ENCODE results near the gene LANCL2. TPM values are rescaled to one million over a fixed set of nuclear protein-coding genes. Genes with fewer than 3 reads are reported as not detected.

LANCL2 gene
- total RNA-seq, 1 experiment from 2014 or later: 22.8 TPM

DNA sequence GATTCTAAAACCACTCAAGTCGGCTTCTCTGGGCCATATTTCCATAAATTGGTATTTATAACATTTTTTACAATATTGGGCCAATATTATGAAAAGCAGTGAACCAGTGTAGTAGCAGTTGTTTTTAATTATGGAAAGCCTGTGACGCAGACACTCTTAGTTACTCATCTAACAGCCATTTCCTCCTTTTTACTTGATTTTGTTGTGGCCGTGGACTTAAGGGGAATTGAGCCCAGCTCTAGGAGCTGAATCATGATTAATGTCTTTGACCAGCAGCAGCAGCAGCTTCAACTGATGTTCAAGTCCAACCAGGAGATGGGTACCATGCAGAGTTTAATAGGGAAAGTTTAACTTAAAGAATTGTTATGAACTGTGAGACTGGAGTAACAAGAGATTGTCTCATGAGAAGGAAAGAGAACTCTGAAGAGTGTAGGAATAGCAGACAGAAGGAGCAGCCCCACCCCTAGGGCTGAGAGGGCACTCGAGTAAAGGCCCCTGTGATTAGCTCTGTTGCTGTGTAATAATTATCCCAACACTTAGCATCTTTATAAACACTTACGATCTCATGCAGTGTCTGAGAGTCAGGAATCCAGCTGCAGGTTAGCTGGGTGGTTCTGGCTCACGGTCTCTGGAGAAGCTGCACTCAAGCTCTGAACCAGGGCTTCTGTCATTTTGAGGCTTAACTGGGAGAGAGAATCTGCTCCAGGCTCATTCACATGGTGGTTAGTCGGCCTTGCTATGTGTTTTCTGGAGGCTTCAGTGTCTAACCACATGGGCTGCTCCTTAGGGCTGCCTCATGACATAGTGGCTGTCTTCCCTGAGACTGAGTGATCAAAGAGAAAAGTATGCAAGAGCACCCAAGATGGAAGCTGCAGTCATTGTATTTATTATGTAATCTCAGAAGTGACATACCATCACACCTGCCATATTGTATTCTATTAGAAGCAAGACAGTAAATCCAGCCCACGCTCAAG lies 4.6 kb downstream of the LANCL2 start:
- peaks cover 6% of the 10 kb centered on the region for H3K36me3 ChIP-seq
- H3K4me1 ChIP-seq (replicated peaks): peaks cover 9% of the 10 kb centered on the region
- peak; percentile 59 to 85 for DNase-seq (ENCODE audit: low read depth in 1 of 2, low spot score in 2 of 2)
- H3K27me3 ChIP-seq (replicated peaks): no peaks in the 10 kb centered on the region
- no peak overlapping the region for H3K4me3 ChIP-seq
- no peak overlapping the region for H3K27ac ChIP-seq
- no peaks in the 10 kb centered on the region for H3K9me3 ChIP-seq (replicated peaks)

DNA sequence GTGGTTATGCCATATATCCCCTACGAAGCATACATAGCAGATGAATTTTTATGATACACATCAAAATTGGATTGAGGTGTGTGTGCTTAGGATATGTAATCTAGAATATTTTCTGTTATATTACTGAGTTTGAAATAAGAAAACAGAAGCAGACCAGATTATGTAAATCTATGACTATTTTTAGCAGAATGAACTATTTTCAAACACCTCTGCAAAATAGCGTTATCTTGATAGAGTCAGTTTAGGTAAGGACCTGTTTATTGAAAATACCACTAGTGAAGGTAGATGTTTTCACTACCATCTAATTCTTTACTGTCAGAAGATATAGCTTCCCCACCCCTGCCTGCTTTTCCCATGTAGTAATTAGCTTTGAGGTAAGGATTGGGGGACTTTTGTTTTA lies 9.1 kb downstream of the LANCL2 start:
- H3K36me3 ChIP-seq: no peaks in the 10 kb centered on the region
- DNase-seq (ENCODE audit: low read depth in 1 of 2, low spot score in 2 of 2): no peak
- no peaks in the 10 kb centered on the region for H3K4me1 ChIP-seq (replicated peaks)
- no peaks in the 10 kb centered on the region for H3K9me3 ChIP-seq (replicated peaks)
- no peak overlapping the region for H3K27ac ChIP-seq
- H3K27me3 ChIP-seq (replicated peaks): no peaks in the 10 kb centered on the region
- H3K4me3 ChIP-seq: no peak overlapping the region

DNA sequence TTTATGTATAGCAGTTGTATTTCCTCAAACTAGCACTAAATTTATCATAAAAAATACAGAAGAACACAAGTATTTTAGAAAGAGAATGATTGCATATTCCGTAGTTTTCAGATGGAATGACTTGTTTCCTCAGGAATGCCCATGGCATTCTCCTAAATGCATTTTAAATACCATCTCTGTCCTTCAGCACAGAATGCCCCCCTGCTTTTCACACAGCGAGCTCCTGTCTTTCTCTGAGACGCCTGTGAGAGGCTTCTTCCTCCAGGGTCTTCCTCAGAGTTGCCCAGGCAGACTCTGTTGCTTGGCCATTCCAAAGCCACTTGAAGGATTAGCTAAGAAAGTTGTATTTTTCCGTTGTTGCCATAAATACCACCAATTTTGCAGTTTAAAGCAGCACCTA lies 10.1 kb downstream of the LANCL2 start:
- no peak overlapping the region for H3K27ac ChIP-seq
- no peak overlapping the region for H3K4me3 ChIP-seq
- no peaks in the 10 kb centered on the region for H3K4me1 ChIP-seq (replicated peaks)
- no peaks in the 10 kb centered on the region for H3K36me3 ChIP-seq
- H3K27me3 ChIP-seq (replicated peaks): no peaks in the 10 kb centered on the region
- DNase-seq (ENCODE audit: low read depth in 1 of 2, low spot score in 2 of 2): no peak
- H3K9me3 ChIP-seq (replicated peaks): no peaks in the 10 kb centered on the region

DNA sequence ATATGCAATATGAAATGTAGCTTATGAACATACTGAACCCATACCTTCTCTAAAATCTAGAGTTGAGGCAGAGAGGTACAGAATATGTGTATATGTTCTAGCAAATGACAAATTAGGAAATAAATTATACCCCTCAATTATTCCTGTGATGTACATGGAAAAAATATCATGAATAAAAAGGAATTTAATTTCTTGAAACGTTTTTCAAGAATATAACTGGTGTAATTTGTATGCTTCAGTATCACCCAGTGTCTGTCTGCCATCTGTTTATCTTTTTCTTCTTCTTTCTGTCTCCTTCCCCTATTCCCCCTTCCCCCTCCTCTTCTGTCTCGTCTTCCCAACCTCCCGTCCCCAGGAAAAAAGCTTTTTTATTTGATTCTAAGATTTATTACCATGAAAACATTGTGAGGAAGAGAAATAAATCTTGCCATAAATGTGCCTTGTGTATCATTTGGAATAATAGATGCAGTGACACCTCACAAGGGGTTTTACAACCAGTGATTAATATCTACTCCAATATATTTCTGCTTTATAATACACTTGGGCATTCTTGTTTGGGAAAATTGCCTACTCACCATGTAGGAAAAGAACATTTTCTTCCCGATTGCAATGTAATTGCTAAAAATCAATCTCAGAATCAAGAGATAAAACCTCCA lies 12.2 kb downstream of the LANCL2 start:
- H3K4me3 ChIP-seq: no peak overlapping the region
- H3K4me1 ChIP-seq (replicated peaks): peaks cover under 1% of the 10 kb centered on the region

GRCh38 chr7:55379285-55379684 lies 14.1 kb downstream of the LANCL2 start:
- Histone ChIP-seq H3K4me3 (no peak overlapping the region), H3K27me3 (replicated peaks) (no peaks in the 10 kb centered on the region)

More for the DNA sequence above, 12.2 kb downstream of the LANCL2 start:
- DNase-seq (ENCODE audit: low read depth in 1 of 2, low spot score in 2 of 2): no peak
- Histone ChIP-seq H3K9me3 (replicated peaks) (no peaks in the 10 kb centered on the region), H3K27me3 (replicated peaks) (no peaks in the 10 kb centered on the region), H3K36me3 (no peaks in the 10 kb centered on the region; the same call in 1 of the 2 replicates), H3K27ac (no peak overlapping the region)

GRCh38 chr7:55381189-55381588 lies 16.1 kb downstream of the LANCL2 start:
- no peaks in the 10 kb centered on the region for H3K27me3 ChIP-seq (replicated peaks)
- H3K4me3 ChIP-seq: no peak overlapping the region
- H3K9me3 ChIP-seq (replicated peaks): peaks cover 7% of the 10 kb centered on the region
- no peaks in the 10 kb centered on the region; the same call in 1 of the 2 replicates for H3K36me3 ChIP-seq
- H3K4me1 ChIP-seq (replicated peaks): peaks cover 5% of the 10 kb centered on the region
- H3K27ac ChIP-seq: no peak overlapping the region
- no peak for DNase-seq (ENCODE audit: low read depth in 1 of 2, low spot score in 2 of 2)

More at GRCh38 chr7:55379285-55379684, 14.1 kb downstream of the LANCL2 start:
- no peak overlapping the region for H3K27ac ChIP-seq
- no peaks in the 10 kb centered on the region; the same call in 1 of the 2 replicates for H3K36me3 ChIP-seq
- DNase-seq (ENCODE audit: low read depth in 1 of 2, low spot score in 2 of 2): no peak
- peaks cover 6% of the 10 kb centered on the region; the same call in 1 of the 2 replicates for H3K9me3 ChIP-seq (replicated peaks)
- H3K4me1 ChIP-seq (replicated peaks): peaks cover 5% of the 10 kb centered on the region

DNA sequence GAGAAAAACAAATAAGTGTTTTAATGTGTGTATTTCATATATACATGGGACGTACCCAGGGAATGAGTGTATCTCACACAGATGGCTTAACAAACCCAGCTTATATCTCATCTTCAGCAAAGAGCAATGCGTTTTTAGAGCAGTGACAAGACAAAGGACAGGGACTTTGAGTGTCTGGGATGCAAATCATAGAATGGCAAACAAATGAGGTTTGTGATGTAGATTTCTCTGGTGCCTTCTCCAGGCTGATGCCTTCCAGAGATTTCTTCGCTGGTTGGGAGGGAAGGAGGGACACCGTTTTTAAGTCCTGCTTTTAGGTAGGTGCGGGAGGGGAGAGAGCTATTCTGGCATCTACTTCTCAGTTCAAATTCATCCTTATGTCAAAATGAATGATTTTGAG lies 16.6 kb downstream of the LANCL2 start:
- H3K36me3 ChIP-seq: no peaks in the 10 kb centered on the region; the same call in 1 of the 2 replicates
- H3K27ac ChIP-seq: no peak overlapping the region
- H3K27me3 ChIP-seq (replicated peaks): no peaks in the 10 kb centered on the region
- DNase-seq (ENCODE audit: low read depth in 1 of 2, low spot score in 2 of 2): no peak
- peaks cover 5% of the 10 kb centered on the region for H3K4me1 ChIP-seq (replicated peaks)
- H3K9me3 ChIP-seq (replicated peaks): peaks cover 12% of the 10 kb centered on the region
- no peak overlapping the region for H3K4me3 ChIP-seq

GRCh38 chr7:55382251-55382650 lies 17.1 kb downstream of the LANCL2 start:
- peaks cover 5% of the 10 kb centered on the region for H3K4me1 ChIP-seq (replicated peaks)

GRCh38 chr7:55386541-55386940 lies 21.4 kb downstream of the LANCL2 start:
- H3K4me3 ChIP-seq: no peak overlapping the region
- no peak overlapping the region for H3K27ac ChIP-seq
- H3K4me1 ChIP-seq (replicated peaks): peaks cover 5% of the 10 kb centered on the region
- H3K9me3 ChIP-seq (replicated peaks): peaks cover 15% of the 10 kb centered on the region
- no peak for DNase-seq (ENCODE audit: low read depth in 1 of 2, low spot score in 2 of 2)
- no peaks in the 10 kb centered on the region for H3K27me3 ChIP-seq (replicated peaks)
- H3K36me3 ChIP-seq: no peaks in the 10 kb centered on the region; the same call in 1 of the 2 replicates

More at GRCh38 chr7:55382251-55382650, 17.1 kb downstream of the LANCL2 start:
- peaks cover 15% of the 10 kb centered on the region for H3K9me3 ChIP-seq (replicated peaks)
- H3K36me3 ChIP-seq: no peaks in the 10 kb centered on the region; the same call in 1 of the 2 replicates
- H3K4me3 ChIP-seq: no peak overlapping the region
- H3K27ac ChIP-seq: no peak overlapping the region
- no peaks in the 10 kb centered on the region for H3K27me3 ChIP-seq (replicated peaks)
- DNase-seq (ENCODE audit: low read depth in 1 of 2, low spot score in 2 of 2): no peak

GRCh38 chr7:55387062-55387965 lies 22.2 kb downstream of the LANCL2 start:
- Histone ChIP-seq H3K27ac (no peak overlapping the region), H3K36me3 (no peaks in the 10 kb centered on the region), H3K4me1 (replicated peaks) (peaks cover 4% of the 10 kb centered on the region), H3K4me3 (no peak overlapping the region), H3K27me3 (replicated peaks) (no peaks in the 10 kb centered on the region), H3K9me3 (replicated peaks) (peaks cover 15% of the 10 kb centered on the region)
- DNase-seq (ENCODE audit: low read depth in 1 of 2, low spot score in 2 of 2): no peak

DNA sequence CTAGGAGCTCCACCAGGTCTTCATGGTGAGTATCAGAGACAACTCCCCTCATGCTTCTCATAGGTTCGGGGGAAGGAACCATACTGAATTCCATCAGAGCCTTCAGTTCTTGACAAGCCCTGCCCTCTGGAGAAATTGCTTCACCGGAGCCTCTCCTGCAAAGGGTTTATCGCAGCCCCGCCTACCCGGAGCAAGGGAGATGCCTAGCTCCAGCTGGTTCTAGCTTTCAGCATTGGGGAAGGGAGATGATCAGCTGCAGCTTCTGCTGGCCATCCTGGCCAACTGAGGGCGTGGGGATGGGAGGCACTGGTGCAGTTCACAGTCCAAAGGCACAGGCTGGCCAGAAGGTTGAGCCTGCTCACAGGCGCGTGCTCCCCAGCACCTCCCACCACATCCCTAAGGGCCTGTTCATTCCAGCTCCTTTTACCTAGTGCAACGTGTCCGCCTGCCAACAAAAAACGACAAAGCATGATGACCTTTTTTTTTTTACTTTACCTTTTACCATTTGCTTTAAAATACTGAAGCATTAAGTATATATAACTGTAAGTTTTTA lies 31.2 kb downstream of the LANCL2 start:
- DNase-seq (ENCODE audit: low read depth in 1 of 2, low spot score in 2 of 2): no peak
- H3K4me3 ChIP-seq: no peak overlapping the region
- peaks cover 14% of the 10 kb centered on the region for H3K4me1 ChIP-seq (replicated peaks)
- H3K27ac ChIP-seq: no peak overlapping the region
- H3K9me3 ChIP-seq (replicated peaks): no peaks in the 10 kb centered on the region
- 0 out of 2 replicates have a peak, but pooled peaks cover 2% of the 10 kb centered on the region for H3K36me3 ChIP-seq
- H3K27me3 ChIP-seq (replicated peaks): no peaks in the 10 kb centered on the region

GRCh38 chr7:55397617-55398016 lies 32.5 kb downstream of the LANCL2 start:
- Histone ChIP-seq H3K9me3 (replicated peaks) (no peaks in the 10 kb centered on the region), H3K4me1 (replicated peaks) (peaks cover 14% of the 10 kb centered on the region), H3K4me3 (no peak overlapping the region), H3K27ac (no peak overlapping the region), H3K36me3 (0 out of 2 replicates have a peak, but pooled peaks cover 2% of the 10 kb centered on the region), H3K27me3 (replicated peaks) (no peaks in the 10 kb centered on the region)
- no peak for DNase-seq (ENCODE audit: low read depth in 1 of 2, low spot score in 2 of 2)

- no peaks in the 10 kb centered on the region for H3K9me3 ChIP-seq (replicated peaks)
- DNase-seq (ENCODE audit: low read depth in 1 of 2, low spot score in 2 of 2): peak in 1 of 2 experiments; percentile 49
- H3K27ac ChIP-seq: no peak overlapping the region
- no peak overlapping the region for H3K4me3 ChIP-seq
- 0 out of 2 replicates have a peak, but pooled peaks cover 2% of the 10 kb centered on the region for H3K36me3 ChIP-seq
- no peaks in the 10 kb centered on the region for H3K27me3 ChIP-seq (replicated peaks)
- H3K4me1 ChIP-seq (replicated peaks): peaks cover 14% of the 10 kb centered on the region
These were observed 35.1 kb downstream of the LANCL2 start for GRCh38 chr7:55400191-55400590.

Data from SJSA1 (cell line).